ENCODE results near the gene HOXA7.

DNA sequence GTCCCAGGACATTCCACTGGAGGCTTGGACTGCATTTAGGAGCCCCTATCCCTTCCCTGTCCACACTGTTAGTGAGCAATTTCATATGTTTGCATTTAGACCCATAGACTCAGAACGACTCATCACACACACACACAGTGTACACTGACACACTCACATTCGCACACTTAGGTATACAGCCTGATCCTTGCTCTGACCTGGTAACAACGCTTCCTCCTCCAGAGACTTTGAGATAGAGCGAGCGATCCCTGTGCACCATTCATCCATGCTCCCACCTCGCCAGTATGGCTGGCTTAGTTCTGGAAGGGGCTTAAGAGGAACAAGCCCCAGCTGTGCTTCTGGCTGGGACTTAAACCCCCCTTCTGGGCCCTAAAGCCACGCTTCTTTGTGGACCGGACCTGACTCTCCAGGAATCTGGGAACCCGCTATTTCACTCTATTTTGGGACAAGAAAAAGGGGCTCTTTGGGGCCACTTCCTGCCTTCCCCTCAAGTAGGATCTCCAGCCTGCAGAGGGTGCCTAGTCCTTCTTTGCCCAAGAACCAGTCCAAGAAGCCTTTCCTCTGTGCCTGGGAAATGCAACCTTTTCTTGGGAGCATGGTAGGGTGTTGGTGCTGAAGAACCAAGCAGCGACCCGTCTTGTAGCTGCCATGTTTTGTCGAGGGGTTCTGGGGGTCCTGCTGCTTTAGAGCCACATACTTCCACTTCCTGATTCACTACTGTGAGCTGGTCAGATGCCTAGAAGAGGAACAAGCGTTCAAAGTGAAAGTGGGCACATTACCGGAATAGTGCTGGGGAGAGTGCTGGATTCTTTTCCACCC lies 44.5 kb upstream of the HOXA7 start:
- TF ChIP-seq CTCF (IDR thresholded peaks at IDR 0.05; ENCODE audit: low read depth, low read length, poor library complexity, severe bottlenecking): no peak
- TF ChIP-seq EZH2phosphoT487 (IDR thresholded peaks at IDR 0.05; ENCODE audit: borderline replicate concordance, low read length): no peak; the same call in 1 of the 2 replicates
